Lung (tissue), 12 donors: ENCODE data around the gene MMP21. TPM values are rescaled to one million over a fixed set of nuclear protein-coding genes. Genes with fewer than 3 reads are reported as not detected.

Experiments used
- ATAC-seq: fragments of 200-7000 bp; cut with Tn5 transposase; one replicate; pipeline ENCODE4 v1.9.1; 2020; ENCODE audit warnings: moderate number of reproducible peaks; ENCODE audit not compliant: insufficient read depth, low FRiP score
- DNase-seq, 3 donors: peaks; one replicate each; pipeline ENCODE4 v3.0.0-alpha.2; 2013 to 2017
- H3K27ac ChIP-seq, 2 donors: one replicate each; pipeline ENCODE4 v1.5.1; 2013; ENCODE audit warnings: mild to moderate bottlenecking in 2 of 2, moderate library complexity in 2 of 2, control low read depth in 1 of 2, inconsistent platforms in 1 of 2, low read depth in 1 of 2, low read length in 1 of 2
- H3K27me3 ChIP-seq, 3 donors: one replicate each; pipeline ENCODE4 v1.5.1; 2013; ENCODE audit warnings: low read length in 2 of 3; ENCODE audit not compliant: control insufficient read depth in 3 of 3, insufficient read depth in 3 of 3
- H3K36me3 ChIP-seq, 4 donors: one replicate each; pipeline ENCODE4 v1.5.1; 2013; ENCODE audit warnings: low read length in 4 of 4, mild to moderate bottlenecking in 1 of 4, moderate library complexity in 1 of 4; ENCODE audit not compliant: control insufficient read depth in 4 of 4, insufficient read depth in 4 of 4
- H3K4me1 ChIP-seq, 5 donors: one replicate each; pipeline ENCODE4 v1.5.1; 2013; ENCODE audit warnings: low read length in 5 of 5, mild to moderate bottlenecking in 2 of 5, moderate library complexity in 1 of 5; ENCODE audit not compliant: control insufficient read depth in 5 of 5, insufficient read depth in 5 of 5
- H3K4me3 ChIP-seq: one replicate; pipeline ENCODE4 v1.5.1; 2013; ENCODE audit warnings: mild to moderate bottlenecking, control low read depth, moderate library complexity
- H3K9ac ChIP-seq, 2 donors: one replicate each; pipeline ENCODE4 v1.5.1; 2013; ENCODE audit warnings: low read length in 2 of 2, control low read depth in 1 of 2; ENCODE audit not compliant: insufficient read depth in 1 of 2
- H3K9me3 ChIP-seq, 4 donors: one replicate each; pipeline ENCODE4 v1.5.1; 2013; ENCODE audit warnings: low read length in 3 of 4, mild to moderate bottlenecking in 1 of 4, moderate library complexity in 1 of 4; ENCODE audit not compliant: control insufficient read depth in 4 of 4, insufficient read depth in 3 of 4
- CTCF ChIP-seq: IDR thresholded peaks from 2 replicates; pipeline ENCODE4 v1.5.1; 2012; ENCODE audit warnings: mild to moderate bottlenecking; ENCODE audit errors: control extremely low read depth, extremely low read depth
- WGBS, 2 donors: extraction: QIAGEN DNeasy Blood & Tissue Kit; methylation state at CpG; one replicate each; pipeline ENCODE4 v1.1.7; 2013; 5-methylcytosine and 5-hydroxymethylcytosine counted together
- polyA plus RNA-seq, 2 donors: library from polyadenylated mRNA; stranded (reverse); fragments of 200-250 nt; gene quantifications; one replicate each; pipeline ENCODE4 v1.2.1, GENCODE V29; 2013
- total RNA-seq, 2 donors: library from RNA; depleted of rRNA in 1 of 2; stranded (reverse); fragments of >200 nt in 1 of 2; gene quantifications; one replicate each; pipeline ENCODE4 v1.2.1, GENCODE V29; 2014 to 2021
- donor health status: control.
- donor health status: control.
- donor health status: Bipolar disorder and iron deficiency.
- donor health status: healthy.
- donor health status: DM: yes; HTN: yes; CAD: no.

Gene MMP21
- total and polyA plus RNA-seq, 4 donors: 0.03 to 0.46 (median 0.15) TPM

GRCh38 chr10:125762692-125763648, 12.7 kb downstream of the MMP21 start:
- peaks cover 13 to 60% (median 31%) of the 10 kb centered on the region in 4 donors for H3K36me3 ChIP-seq
- no peak overlapping the region for H3K27ac ChIP-seq
- H3K27me3 ChIP-seq: no peaks in the 10 kb centered on the region
- H3K9ac ChIP-seq: no peak overlapping the region
- DNase-seq (no peak), ATAC-seq (no peak)
- peaks cover 0 to 6% (median under 1%) of the 10 kb centered on the region in 5 donors for H3K4me1 ChIP-seq
- no peak for TF ChIP-seq CTCF
- 91 to 95% methylated on average over 24 of the region's 24 CpGs for WGBS, 2 donors
- no peak overlapping the region for H3K4me3 ChIP-seq
- no peaks in the 10 kb centered on the region for H3K9me3 ChIP-seq

DNA sequence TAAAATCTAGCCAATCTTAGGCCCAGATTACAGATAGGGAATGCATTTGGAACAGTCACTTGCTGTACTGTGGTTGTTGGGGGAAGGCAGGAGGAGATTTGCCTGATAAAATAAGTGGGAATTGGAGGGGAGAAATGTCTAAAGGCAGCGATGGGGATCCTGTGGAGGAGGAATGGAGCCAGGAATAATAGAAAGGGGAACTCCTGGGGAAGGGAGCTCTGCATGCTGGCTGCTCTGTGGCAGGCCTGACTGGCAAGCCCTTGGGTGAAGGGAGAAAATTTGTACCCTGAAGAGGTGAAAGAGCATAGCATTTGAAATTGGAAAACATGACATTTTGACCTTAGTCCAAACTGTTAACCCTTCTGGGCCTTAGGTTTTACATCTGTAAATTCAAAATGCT, 13.7 kb downstream of the MMP21 start:
- H3K9me3 ChIP-seq: no peaks in the 10 kb centered on the region
- peaks cover 16 to 66% (median 32%) of the 10 kb centered on the region in 4 donors for H3K36me3 ChIP-seq
- TF ChIP-seq CTCF: no peak
- H3K27ac ChIP-seq: no peak overlapping the region
- peaks cover 0 to 6% (median 0%) of the 10 kb centered on the region in 5 donors for H3K4me1 ChIP-seq
- no peak for DNase-seq
- H3K9ac ChIP-seq: no peak overlapping the region
- 63 to 94% methylated on average over 1 of the region's 1 CpG for WGBS, 2 donors
- H3K27me3 ChIP-seq: no peaks in the 10 kb centered on the region
- no peak for ATAC-seq
- H3K4me3 ChIP-seq: no peak overlapping the region

- Histone ChIP-seq H3K36me3 (peaks cover 29 to 60% (median 35%) of the 10 kb centered on the region in 4 donors), H3K4me1 (no peaks in the 10 kb centered on the region), H3K9ac (no peak overlapping the region), H3K9me3 (no peaks in the 10 kb centered on the region), H3K27ac (no peak overlapping the region), H3K4me3 (no peak overlapping the region), H3K27me3 (no peaks in the 10 kb centered on the region)
- ATAC-seq (no peak), DNase-seq (no peak)
- 90 to 92% methylated on average over 4 of the region's 4 CpGs for WGBS, 2 donors
- no peak for TF ChIP-seq CTCF
Observed at GRCh38 chr10:125757742-125758141, 17.9 kb downstream of the MMP21 start.
